HPDE6-E6E7 (cell line): ENCODE measurements around the gene KLHL26.

Experiments used
- DNase-seq: peaks from one replicate; pipeline ENCODE4 v3.0.0; 2011; ENCODE audit warnings: missing footprints; ENCODE audit errors: extremely low spot score

KLHL26 gene

GRCh38 chr19:18646535-18647370 is 9.9 kb downstream of the KLHL26 start:
- no peak for DNase-seq

DNA sequence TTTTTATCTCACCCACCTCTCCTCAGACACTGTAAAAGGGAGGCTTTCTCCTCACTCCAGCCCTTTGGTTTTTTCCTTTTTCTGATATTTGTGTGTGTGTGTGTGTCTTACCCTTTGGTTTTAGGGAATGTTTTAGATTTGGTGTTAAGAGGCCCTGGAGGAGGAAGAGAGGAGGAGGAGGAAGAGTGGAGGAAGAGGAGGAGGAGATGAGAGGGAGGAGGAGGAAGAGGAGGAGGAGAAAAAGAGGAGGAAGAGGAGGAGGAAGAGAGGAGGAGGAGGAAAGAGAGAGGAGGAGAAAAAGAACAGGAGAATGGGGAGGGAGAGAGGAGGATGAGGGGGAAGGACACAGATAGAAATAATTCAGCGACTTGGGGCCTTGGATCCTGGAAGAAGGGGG is 10.5 kb downstream of the KLHL26 start:
- DNase-seq, result no peak

DNA sequence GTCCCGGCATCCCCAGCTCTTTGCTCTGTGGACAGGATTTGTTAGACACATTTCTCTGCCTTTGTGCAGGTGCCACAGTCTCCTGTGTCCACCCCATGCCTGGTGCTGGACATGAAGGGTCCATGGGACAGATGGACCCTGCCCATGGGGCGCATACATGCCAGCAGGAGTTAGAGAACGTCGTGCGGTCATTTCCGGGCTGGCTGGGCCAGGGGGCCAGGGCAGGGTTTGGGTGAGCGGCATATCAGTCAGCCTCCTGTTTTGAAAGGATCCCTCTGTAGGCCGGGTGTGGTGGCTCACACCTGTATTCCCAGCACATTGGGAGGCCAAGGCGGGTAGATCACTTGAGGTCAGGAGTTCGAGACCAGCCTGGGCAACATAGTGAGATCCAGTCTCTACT is 11.0 kb downstream of the KLHL26 start:
- no peak for DNase-seq

GRCh38 chr19:18648973-18649315 is 12.1 kb downstream of the KLHL26 start:
- DNase-seq, result no peak

- peak; percentile 38 for DNase-seq
Measured at GRCh38 chr19:18649371-18650020, 12.7 kb downstream of the KLHL26 start.

GRCh38 chr19:18650021-18650390 is 13.2 kb downstream of the KLHL26 start:
- DNase-seq, result no peak

DNA sequence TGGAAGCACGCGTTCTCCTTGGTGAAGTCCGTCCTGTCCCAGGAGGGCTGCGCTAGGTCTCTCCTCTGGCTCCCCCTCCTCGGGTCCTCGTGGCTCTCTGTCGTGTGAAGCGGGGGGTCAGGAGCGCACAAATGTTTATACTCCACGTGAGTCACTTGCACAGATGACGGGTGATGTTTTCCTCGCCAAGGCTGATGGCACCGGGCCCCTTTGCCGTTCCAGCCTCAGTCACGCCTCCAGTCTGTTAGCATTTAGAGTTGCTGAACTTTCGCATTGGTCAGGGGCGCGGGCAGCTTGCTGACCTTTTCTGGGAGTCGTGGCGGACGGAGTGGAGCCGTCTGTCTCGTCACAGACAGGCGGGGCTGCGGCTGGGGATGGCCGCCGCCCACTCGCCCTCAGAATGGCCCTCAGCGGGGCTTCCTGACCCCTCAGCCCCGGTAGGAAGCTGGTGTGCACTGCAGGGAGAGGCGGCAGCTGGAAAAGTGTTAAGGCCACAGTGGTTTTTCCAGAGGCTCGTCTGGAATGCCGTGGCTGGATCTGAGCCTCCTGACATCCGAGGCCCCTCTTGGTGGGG is 13.7 kb downstream of the KLHL26 start:
- DNase-seq, result no peak

- DNase-seq, result no peak
Measured at GRCh38 chr19:18651300-18651699, 14.5 kb downstream of the KLHL26 start.

GRCh38 chr19:18651733-18652132 is 14.9 kb downstream of the KLHL26 start:
- no peak for DNase-seq

- no peak for DNase-seq
Measured at GRCh38 chr19:18653853-18654252, 17.0 kb downstream of the KLHL26 start.

DNA sequence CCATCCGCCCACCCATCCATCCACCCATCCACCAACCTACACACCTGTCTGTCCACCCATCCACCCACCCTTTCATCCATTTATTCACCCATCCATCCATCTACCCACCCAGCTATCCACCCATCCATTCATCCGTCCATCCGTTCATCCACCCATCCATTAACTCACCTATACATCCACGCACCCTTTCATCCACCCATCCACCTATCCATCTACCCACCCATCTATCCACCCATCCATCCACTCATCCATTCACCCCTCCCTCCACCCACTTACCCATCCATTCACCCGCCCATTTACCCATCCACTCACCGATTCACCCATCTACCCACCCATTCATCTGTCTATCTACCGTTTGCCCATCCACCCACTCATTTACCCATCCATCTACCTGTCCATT is 17.6 kb downstream of the KLHL26 start:
- DNase-seq, result no peak

DNA sequence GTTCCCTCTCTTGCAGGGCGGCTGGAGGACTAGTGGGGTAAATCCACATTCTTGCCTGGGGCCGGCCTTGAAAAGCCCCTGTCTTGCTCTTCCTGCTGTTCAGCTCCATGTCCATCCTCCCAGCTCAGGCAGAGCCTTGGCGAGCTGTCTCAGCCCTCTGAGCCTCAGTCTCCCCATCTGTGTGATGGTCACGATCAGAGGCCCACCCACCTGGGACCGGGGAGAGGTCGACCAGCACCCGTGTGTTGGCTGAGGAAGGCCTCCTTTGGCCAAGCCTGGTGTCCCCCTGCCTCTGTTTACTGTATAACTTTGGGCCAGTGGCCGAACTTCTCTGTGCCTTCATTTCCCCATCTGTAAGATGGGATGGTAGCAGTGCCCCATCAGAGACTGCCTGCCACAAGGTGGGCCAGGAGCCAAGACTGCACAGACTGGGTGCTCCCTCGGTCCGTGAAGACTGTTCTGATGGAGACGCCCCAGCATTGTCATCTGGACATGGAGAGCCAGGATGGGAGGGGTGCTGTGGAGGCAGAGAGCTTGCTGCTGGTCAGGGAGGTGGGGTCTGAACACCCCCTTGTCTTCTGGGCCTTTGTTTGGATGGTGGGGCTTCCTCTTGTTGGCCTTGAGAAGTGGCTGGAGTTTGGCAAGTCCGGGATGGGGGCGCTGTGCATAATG is 18.5 kb downstream of the KLHL26 start:
- no peak for DNase-seq

GRCh38 chr19:18656337-18657086 is 19.7 kb downstream of the KLHL26 start:
- DNase-seq, result no peak

DNA sequence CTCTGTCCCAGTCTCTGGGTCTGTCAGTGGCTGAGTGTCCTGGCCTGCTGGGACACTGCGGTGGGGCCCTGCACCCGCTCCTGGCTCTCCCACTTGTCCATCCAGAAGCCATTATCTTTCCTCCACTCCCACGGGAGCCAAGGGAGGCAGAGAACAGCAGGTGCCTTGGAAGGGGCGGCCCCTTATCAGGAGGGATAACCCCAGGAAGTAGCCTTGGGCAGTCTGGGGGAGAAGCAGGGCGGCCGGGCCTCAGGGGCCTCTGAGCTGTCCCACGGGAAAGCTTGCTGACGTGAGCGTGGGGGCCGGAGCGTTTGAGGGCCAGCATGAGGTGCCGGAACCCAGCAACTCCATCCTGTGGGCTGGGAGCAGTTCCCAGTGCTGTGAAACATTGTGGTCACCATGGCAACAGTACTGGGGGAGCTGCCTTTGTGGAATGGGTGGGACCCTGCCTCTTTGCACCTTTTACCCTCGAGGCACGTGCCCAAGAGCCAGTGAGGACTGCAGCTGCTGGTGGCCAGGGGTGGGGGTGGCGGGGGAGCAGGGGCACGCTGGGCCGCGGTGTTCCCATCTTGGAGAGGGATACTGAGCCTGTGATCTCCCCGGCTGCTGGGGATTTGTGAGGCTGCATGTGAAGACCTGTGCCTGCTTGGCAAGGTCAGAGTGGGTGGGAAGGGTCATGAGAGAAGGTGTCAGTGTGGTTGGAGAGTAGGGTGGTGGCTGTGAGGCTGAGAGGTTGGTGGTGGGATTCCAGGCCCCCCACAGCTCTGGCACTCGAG is 20.9 kb downstream of the KLHL26 start:
- DNase-seq, result peak; percentile 39

DNA sequence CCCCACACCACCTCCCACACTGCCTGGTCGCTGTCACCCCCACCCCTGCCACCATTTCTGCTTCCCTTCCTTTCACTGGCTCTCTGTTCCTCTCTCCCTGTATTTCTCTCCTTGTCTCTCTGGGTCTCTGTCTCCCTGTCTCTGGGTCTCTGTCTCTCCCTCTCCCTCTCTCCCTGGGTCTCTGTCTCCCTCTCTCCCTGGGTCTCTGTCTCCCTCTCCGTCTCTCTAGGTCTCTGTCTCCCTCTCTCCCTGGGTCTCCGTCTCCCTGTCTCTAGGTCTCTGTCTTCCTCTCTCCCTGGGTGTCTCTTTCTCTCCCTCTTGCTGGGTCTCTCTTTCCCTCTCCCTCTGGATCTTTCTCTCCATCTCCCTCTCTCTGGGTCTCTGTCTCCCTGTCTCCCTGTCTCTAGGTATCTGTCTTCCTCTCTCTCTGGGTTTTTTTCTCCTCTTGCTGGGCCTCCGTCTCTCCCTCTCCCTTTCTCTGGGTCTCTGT is 21.6 kb downstream of the KLHL26 start:
- DNase-seq, result no peak

GRCh38 chr19:18659281-18660050 is 22.6 kb downstream of the KLHL26 start:
- DNase-seq, result no peak

GRCh38 chr19:18660051-18660910 is 23.5 kb downstream of the KLHL26 start:
- DNase-seq, result no peak

GRCh38 chr19:18660939-18661670 is 24.3 kb downstream of the KLHL26 start:
- DNase-seq, result no peak
